Lung (tissue), 12 donors: ENCODE data around the gene MCOLN1. TPM values are rescaled to one million over a fixed set of nuclear protein-coding genes. Genes with fewer than 3 reads are reported as not detected.

Experiments
- ATAC-seq: fragments of 200-7000 bp; cut with Tn5 transposase; one replicate; pipeline ENCODE4 v1.9.1; 2020; ENCODE audit warnings: moderate number of reproducible peaks; ENCODE audit not compliant: insufficient read depth, low FRiP score
- DNase-seq, 3 donors: peaks; one replicate each; pipeline ENCODE4 v3.0.0-alpha.2; 2013 to 2017
- H3K27ac ChIP-seq, 2 donors: one replicate each; pipeline ENCODE4 v1.5.1; 2013; ENCODE audit warnings: mild to moderate bottlenecking in 2 of 2, moderate library complexity in 2 of 2, control low read depth in 1 of 2, inconsistent platforms in 1 of 2, low read depth in 1 of 2, low read length in 1 of 2
- H3K27me3 ChIP-seq, 3 donors: one replicate each; pipeline ENCODE4 v1.5.1; 2013; ENCODE audit warnings: low read length in 2 of 3; ENCODE audit not compliant: control insufficient read depth in 3 of 3, insufficient read depth in 3 of 3
- H3K36me3 ChIP-seq, 4 donors: one replicate each; pipeline ENCODE4 v1.5.1; 2013; ENCODE audit warnings: low read length in 4 of 4, mild to moderate bottlenecking in 1 of 4, moderate library complexity in 1 of 4; ENCODE audit not compliant: control insufficient read depth in 4 of 4, insufficient read depth in 4 of 4
- H3K4me1 ChIP-seq, 5 donors: one replicate each; pipeline ENCODE4 v1.5.1; 2013; ENCODE audit warnings: low read length in 5 of 5, mild to moderate bottlenecking in 2 of 5, moderate library complexity in 1 of 5; ENCODE audit not compliant: control insufficient read depth in 5 of 5, insufficient read depth in 5 of 5
- H3K4me3 ChIP-seq: one replicate; pipeline ENCODE4 v1.5.1; 2013; ENCODE audit warnings: mild to moderate bottlenecking, control low read depth, moderate library complexity
- H3K9ac ChIP-seq, 2 donors: one replicate each; pipeline ENCODE4 v1.5.1; 2013; ENCODE audit warnings: low read length in 2 of 2, control low read depth in 1 of 2; ENCODE audit not compliant: insufficient read depth in 1 of 2
- H3K9me3 ChIP-seq, 4 donors: one replicate each; pipeline ENCODE4 v1.5.1; 2013; ENCODE audit warnings: low read length in 3 of 4, mild to moderate bottlenecking in 1 of 4, moderate library complexity in 1 of 4; ENCODE audit not compliant: control insufficient read depth in 4 of 4, insufficient read depth in 3 of 4
- WGBS, 2 donors: extraction: QIAGEN DNeasy Blood & Tissue Kit; methylation state at CpG; one replicate each; pipeline ENCODE4 v1.1.7; 2013; 5-methylcytosine and 5-hydroxymethylcytosine counted together
- polyA plus RNA-seq, 2 donors: library from polyadenylated mRNA; stranded (reverse); fragments of 200-250 nt; gene quantifications; one replicate each; pipeline ENCODE4 v1.2.1, GENCODE V29; 2013
- total RNA-seq, 2 donors: library from RNA; depleted of rRNA in 1 of 2; stranded (reverse); fragments of >200 nt in 1 of 2; gene quantifications; one replicate each; pipeline ENCODE4 v1.2.1, GENCODE V29; 2014 to 2021
- TF ChIP-seq, protein P1 (sequence below): IDR thresholded peaks from 2 replicates; pipeline ENCODE4 v1.5.1; 2012; ENCODE audit warnings: mild to moderate bottlenecking; ENCODE audit errors: control extremely low read depth, extremely low read depth
- donor health status: control.
- donor health status: control.
- donor health status: Bipolar disorder and iron deficiency.
- donor health status: healthy.
- donor health status: DM: yes; HTN: yes; CAD: no.

MCOLN1 gene
- total and polyA plus RNA-seq, 4 donors: 11.6 to 68.1 (median 59.9) TPM

GRCh38 chr19:7552781-7553180, 30.4 kb downstream of the MCOLN1 start:
- peaks cover 0 to 2% (median 0%) of the 10 kb centered on the region in 4 donors for H3K9me3 ChIP-seq
- no peak for ATAC-seq
- 80 to 93% methylated on average over 2 of the region's 2 CpGs for WGBS, 2 donors
- H3K4me3 ChIP-seq: no peak overlapping the region
- H3K36me3 ChIP-seq: peaks cover 2 to 55% (median 25%) of the 10 kb centered on the region in 4 donors
- H3K9ac ChIP-seq: no peak overlapping the region
- TF ChIP-seq, protein P1, sequence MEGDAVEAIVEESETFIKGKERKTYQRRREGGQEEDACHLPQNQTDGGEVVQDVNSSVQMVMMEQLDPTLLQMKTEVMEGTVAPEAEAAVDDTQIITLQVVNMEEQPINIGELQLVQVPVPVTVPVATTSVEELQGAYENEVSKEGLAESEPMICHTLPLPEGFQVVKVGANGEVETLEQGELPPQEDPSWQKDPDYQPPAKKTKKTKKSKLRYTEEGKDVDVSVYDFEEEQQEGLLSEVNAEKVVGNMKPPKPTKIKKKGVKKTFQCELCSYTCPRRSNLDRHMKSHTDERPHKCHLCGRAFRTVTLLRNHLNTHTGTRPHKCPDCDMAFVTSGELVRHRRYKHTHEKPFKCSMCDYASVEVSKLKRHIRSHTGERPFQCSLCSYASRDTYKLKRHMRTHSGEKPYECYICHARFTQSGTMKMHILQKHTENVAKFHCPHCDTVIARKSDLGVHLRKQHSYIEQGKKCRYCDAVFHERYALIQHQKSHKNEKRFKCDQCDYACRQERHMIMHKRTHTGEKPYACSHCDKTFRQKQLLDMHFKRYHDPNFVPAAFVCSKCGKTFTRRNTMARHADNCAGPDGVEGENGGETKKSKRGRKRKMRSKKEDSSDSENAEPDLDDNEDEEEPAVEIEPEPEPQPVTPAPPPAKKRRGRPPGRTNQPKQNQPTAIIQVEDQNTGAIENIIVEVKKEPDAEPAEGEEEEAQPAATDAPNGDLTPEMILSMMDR: no peak
- H3K27ac ChIP-seq: no peak overlapping the region
- peaks cover 0 to 2% (median 0%) of the 10 kb centered on the region in 5 donors for H3K4me1 ChIP-seq
- H3K27me3 ChIP-seq: no peaks in the 10 kb centered on the region
- DNase-seq: no peak

GRCh38 chr19:7554565-7554964, 32.1 kb downstream of the MCOLN1 start:
- ATAC-seq (no peak), DNase-seq (no peak)
- TF ChIP-seq, protein P1: no peak
- 93 to 96% methylated on average over 28 of the region's 28 CpGs for WGBS, 2 donors
- no peak overlapping the region for H3K4me3 ChIP-seq
- peaks cover 0 to 3% (median 0%) of the 10 kb centered on the region in 4 donors for H3K9me3 ChIP-seq
- no peak overlapping the region for H3K9ac ChIP-seq
- H3K36me3 ChIP-seq: peaks cover 9 to 67% (median 31%) of the 10 kb centered on the region in 4 donors
- no peak overlapping the region for H3K27ac ChIP-seq
- H3K27me3 ChIP-seq: no peaks in the 10 kb centered on the region
- H3K4me1 ChIP-seq: peaks cover 0 to 2% (median 0%) of the 10 kb centered on the region in 5 donors

- Histone ChIP-seq H3K4me1 (peaks cover 0 to 2% (median 0%) of the 10 kb centered on the region in 5 donors), H3K9ac (no peak overlapping the region), H3K27me3 (no peaks in the 10 kb centered on the region), H3K9me3 (peaks cover 0 to 3% (median 0%) of the 10 kb centered on the region in 4 donors), H3K36me3 (peaks cover 9 to 64% (median 30%) of the 10 kb centered on the region in 4 donors), H3K27ac (no peak overlapping the region), H3K4me3 (no peak overlapping the region)
- TF ChIP-seq, protein P1: no peak
- ATAC-seq (no peak), DNase-seq (no peak)
- 85 to 88% methylated on average over 61 to 62 of the region's 62 CpGs for WGBS, 2 donors
Measured at GRCh38 chr19:7554990-7555864, 32.8 kb downstream of the MCOLN1 start.
